Stimulated activated CD4-positive, alpha-beta T cell treated with anti-CD3 and anti-CD28 coated beads, Interleukin-15, amount 100 ng/mL, for 48 hours (primary cell): ENCODE results near the gene ULK4.
"Not testable (repeated sequence)": the region's sequence is repeated elsewhere in the genome, so short reads cannot be mapped to it uniquely, and the experiment has no call there.

ENCODE experiments used
- DNase-seq, 2 donors: peaks; one replicate each; pipeline ENCODE4 v3.0.0-alpha.2; 2020; ENCODE audit warnings: low read depth in 2 of 2

ULK4 gene

DNA sequence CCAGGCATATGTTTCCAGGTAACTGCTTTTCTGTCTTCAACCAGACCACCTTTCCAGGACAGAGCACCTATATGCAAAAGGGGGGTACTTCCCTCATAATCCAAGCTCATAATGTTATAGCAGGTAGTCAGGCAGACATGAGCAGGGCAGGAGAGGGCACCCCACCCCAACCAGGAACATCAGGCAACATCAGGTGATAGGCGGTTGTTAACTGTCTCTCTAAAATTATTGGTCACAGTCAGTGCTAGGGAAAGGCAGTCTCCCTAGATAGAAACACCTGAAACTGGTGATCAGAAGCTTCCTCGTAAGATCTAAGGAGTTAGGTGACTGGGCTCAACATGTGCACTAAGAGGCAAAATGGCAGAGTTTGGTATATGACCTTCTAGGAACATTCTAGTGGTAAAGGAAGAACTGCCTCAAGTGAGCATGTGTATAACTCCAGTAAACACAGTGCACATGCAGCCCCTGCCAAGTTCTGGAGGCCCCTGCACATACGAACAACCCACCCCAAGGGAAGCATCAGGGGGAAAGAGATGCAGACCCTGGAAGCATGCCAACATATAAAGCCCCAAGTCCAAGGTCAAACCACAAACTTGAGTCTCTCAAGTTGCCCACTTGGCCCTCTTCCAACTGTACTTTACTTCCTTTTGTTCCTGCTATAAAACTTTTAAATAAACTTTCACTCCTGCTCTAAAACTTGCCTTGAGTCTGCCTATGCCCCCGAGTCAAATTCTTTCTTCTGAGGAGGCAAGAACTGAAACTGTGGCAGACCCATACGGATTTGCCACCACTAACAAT is 270.9 kb downstream of the ULK4 start:
- no peak for DNase-seq

DNA sequence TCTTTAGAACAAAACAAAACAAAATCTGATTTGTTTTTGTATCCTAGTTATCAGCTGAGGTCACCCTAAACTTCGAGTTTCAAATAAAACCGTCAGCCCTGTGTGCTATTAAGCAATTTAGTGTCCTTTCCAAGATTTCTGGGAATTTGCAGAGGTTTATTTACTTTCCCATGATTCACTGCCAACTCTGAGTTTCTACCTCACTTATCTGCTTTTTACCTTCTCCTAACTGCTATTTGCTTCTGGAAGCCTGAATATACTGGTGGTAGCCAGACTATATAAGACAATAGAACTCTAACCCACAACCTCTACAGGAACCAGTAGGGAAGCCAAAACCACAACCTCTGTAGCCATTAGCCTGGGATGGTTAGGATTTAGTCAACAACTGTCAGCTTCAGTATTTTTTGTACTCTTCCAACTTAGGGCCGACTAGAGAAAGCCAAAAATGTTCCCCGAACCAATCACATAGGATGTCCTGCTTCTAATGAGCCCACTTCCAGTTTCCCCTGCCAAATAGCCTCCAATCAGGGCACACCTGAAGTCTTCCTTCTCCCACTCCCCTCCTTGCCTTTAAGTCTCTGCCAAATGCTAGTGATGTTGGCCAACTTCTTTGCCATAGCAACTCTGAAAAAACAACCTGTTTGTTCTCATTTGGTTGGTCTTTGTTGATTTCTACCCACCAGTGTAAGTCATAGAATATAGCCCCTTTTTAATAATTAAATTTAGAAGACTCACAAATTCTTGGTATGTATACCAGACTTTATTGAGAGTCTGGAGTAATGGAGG is 273.1 kb downstream of the ULK4 start:
- no peak for DNase-seq

DNA sequence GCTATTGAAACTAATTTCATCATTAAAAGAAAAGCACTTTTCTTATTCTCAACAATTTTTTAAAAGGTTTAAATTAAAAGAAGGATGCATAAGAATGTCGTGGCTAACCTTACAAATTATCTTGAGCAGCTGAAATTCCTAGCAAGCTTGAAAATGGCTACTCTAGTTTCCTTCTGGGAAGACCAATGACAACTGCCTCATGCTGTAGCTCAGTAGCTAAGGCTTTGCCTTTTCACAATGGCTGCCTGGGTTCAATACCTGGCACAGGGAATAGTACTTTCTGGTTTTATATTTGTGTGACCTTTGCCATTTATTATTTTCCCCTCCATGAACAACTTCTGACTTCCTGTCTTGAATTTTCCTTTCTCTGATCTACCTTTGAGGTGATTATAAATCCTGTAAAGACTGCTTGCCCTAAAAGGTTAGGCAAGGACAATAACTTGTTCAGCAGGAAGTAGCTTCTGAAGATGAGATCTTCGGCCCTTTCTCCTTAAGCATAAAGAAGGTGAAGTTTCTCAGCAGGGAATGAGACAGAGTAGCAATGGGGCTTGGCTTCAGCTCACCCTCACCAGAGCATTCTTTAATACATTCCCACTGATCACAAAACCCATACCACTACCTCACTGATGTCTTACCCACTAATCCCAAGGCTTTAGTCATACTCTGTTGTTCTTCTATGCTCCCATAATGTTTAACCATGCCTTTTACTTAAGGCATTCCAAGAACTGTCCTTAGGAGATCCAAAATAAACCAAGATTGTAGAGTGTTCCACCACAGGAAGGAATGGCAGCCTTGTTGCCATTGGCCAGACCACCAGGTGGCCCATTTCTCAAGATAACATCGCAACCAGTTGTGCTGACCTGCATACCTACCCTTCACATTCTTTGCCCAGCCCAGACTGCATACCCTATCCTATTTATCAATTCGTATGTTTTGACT is 276.8 kb downstream of the ULK4 start:
- no peak for DNase-seq

DNA sequence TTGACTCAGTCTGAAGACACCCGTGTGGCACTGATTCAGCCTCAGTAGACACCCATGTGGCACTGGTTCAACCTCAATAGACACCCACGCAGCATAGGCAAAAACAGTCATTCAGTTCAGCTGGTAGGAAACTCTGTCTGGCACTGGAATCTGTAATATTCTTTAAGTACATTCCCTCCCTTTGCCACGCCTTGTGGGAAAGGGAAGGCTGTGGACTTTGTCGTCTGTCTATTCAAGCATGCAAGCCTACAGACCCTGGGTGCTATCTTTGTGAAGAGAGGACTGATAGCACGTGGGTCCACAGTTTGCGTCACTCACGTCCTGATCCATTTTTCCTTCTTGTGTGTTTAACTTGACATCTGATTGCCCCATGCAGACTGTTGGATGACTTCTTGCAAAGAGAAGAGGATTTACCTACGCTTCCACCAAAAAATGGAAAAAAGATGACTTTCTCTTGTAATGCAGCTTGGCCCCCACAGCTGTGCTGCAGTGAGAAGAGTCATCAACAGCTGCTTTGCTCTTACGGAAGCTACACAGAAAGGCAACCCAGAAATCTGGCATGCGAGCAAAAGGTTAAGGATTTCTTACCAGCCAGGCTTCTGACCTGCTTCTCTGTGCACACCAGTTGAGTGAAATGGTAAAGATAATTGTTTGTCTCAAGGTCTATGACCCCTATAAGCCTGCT is 278.1 kb downstream of the ULK4 start:
- DNase-seq, result no peak

DNA sequence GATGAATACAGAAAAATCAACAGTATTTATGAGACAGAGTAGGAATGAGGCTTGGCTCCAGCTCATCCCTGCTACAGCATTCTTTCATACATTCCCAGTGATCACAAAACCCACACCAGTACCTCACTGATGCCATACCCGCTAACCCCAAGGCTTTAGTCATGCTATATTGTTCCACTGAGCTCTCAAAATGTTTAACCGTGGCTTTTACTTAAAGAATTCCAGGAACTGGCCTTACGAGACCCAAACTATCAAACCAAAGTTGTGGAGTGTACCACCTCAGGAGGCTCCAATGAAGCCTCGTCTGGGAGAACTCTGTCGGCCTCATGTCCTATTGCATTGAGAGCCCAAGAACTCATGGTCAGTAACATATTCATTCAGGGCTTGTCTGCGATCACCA is 278.9 kb downstream of the ULK4 start:
- DNase-seq, result no peak

DNA sequence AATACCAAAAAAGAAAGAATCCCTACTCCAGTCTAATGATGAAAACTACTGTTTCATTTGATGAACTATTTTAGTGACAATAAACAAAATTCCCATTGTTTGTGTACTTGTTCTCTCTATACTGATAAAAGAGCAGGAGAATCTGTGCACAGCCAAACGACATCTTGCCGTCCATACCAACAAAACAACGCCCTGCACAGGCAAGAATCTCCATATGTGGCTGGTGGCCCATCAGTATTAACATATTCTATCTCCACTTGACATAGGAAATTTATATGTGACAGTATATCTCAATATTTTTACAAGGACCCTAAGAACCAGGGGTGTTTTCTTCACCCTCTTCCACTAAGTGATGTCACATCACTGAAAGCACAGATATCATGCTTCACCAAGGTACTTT is 279.5 kb downstream of the ULK4 start:
- DNase-seq, result no peak

DNA sequence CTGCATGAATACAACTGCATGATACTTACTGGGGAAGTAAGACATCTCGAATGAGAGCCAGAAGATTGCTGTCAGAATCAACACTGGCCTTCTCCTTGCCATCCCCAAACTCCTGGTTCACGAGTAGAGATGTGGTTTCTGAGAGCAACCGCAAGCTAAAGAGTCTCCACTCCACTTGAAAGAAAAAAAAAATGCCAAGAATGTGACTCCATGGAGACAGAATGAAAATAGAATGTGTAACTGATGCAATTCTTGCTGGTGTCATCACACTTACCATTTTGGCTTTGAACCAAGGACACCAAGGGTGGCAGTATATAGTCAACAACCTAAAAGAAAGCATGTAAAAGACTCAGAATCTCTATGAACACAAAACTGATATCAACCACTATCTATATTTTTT is 280.4 kb downstream of the ULK4 start:
- no peak for DNase-seq

DNA sequence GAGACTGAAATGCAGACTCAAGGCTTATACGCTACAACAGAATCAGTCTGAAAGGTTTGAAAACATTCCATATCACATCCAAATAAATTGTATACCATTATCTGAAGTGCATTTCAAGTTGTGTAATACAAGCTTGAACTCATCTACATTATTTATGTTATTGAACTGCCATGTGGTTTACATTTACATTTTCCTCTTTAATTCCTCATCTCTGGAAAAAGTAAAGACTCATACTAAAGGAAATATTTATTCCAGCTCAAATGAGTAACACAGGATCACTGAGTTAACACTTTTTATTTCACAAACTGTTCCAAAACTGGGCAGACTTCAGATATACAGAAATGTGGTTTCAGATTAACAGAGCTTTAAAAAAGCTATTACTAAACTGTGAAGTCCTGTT is 282.5 kb downstream of the ULK4 start:
- DNase-seq, result no peak

DNA sequence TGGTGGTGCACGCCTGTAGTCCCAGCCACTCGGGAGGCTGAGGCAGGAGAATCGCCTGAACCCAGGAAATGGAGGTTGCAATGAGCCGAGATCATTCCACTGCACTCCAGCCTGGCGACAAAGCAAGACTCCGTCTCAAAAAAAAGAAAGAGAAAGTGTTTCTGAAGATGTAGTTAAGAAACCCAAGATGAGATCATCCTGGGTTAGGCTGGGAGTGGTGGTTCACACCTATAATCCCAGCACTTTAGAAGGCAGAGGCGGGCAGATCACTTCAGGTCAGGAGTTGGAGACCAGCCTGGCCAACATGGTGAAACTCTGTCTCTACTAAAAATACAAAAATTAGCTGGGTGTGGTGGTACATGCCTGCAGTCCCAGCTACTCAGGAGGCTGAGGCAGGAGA is 286.8 kb downstream of the ULK4 start:
- not testable (repeated sequence) for DNase-seq

DNA sequence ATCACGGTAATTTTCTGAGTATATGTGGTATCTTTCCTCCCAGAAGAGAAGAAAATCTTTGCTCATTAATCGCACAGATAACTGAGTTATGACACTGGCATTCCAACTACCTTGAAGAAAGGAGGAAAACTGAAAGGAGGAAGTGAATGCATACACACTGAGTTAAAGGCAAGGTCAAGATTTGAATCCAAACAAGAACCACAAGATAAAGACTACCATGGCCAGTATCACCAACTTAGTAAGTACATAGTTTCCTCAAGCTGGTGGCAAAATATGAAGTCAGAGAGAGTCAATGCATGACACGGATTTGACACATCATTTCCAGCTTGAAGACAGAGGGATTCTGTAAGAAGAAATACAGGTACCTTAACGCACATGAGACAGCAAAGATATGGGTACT is 287.5 kb downstream of the ULK4 start:
- no peak for DNase-seq

DNA sequence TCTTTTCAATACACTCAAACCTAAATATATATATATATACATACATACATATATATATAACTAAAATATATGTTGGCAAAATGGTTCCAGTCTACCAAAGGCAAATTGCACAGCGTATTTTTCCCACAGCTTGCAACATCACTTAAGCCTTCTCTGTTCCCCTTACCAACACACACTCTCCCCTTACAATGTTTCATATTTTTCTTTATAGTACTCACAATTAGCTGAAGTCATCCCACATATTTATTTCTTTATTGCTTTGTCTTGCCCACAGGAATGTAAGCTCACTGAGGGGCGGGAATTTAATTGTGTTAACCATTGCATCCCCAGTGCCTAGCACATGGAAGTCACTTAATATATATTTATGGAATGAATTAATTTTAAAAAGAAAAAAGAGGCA is 288.3 kb downstream of the ULK4 start:
- DNase-seq, result no peak

DNA sequence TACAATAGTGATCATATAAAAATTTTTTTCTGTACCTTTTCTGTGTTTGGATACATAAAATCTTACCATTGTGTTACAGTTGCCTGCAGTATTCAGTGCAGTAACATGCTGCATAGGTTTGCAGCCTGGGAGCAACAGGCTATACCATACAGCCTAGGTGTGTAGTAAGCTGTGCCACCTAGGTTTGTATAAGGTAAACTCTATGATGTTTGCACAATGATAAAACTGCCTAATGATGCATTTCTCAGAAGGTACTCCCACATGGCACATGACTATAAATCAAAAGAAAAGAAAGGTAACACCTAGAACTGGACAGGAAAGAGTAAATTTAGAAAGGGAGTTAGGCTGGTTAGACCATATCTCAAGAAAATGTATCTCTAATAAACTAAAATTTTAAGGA is 293.5 kb downstream of the ULK4 start:
- DNase-seq, result no peak

DNA sequence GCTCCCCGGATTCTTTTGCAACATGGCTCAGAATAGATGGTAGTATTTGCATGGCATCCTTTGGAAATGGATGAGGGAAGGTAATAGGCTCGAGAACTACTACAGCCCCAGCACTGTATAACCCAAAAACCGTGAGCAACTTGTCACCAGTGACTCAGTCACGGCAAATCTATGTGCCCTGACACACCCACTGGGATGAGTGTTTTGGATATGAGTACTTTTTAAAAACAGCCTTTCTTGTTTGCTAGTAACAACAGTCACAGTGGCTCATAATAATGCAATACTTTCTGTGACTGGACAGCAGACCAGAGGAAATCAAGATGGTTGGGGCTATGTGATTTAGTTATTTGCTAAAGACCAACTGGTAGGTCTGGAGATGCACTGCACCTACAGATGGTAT is 299.6 kb downstream of the ULK4 start:
- no peak for DNase-seq

DNA sequence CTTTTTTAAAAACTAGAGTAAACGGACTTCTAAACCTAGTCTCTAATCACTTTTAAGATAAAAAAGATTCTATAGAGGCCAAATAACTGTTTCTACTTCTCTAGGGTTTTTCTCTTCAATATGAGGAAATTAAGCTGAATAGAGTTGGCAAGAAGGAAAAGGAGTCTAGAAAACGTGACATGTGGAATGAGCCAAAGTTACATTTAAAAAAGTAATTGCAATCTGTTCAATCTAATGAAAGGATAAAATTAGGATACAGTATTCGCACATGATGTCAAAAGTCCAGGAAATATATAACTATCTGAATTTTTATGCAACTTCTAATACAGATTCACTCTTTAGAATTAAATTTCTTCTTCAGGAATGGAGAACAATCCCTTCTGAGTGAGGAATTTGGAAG is 300.1 kb downstream of the ULK4 start:
- DNase-seq, result no peak

DNA sequence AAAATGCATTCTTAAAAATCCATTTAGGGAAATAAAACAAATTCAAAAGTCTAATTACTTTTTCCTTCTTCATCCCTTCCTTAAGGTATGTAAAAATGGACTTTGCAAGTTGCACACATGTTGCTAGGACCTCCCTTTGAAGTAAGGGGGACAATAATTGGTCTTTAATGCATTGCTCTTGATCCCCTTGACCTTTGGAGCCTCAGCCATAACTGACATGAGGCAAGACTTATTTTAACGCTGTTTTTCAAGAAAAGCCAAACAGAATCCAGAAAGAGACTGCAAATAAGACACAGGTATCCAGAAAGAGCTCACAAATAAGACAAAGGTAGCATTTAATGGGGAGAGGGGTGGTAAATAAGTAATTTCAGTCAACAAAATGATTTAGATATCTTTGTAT is 301.4 kb downstream of the ULK4 start:
- no peak for DNase-seq

DNA sequence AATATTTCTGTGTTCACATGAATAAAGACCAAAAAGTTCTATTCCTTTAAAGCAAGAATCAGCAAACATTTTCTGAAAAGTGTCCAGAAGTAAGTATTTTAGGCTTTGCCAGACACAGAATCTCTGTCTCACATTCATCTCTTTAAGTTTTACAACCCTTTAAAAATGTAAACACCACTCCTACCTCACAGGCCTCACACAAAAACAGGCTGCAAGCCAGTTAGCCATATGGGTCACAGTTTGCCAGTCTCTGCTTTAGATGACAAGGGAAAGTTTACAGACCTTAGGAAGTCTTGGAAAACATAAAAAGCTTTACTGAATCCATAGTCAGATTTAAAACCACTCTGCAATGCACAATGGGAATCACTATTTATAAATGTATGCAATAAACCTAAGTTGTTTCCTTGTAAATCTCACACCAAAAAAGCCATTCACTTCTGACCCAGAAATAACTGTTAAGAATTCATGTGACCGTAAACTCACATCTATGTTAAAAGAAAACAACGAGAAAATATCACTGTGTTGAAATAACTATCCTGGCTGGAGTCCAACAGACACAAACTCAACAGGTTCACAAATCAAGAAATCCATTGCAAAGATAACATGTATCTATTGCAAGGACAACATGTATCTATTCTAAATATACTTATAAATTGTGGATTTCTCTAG is 308.2 kb downstream of the ULK4 start:
- DNase-seq, result no peak

DNA sequence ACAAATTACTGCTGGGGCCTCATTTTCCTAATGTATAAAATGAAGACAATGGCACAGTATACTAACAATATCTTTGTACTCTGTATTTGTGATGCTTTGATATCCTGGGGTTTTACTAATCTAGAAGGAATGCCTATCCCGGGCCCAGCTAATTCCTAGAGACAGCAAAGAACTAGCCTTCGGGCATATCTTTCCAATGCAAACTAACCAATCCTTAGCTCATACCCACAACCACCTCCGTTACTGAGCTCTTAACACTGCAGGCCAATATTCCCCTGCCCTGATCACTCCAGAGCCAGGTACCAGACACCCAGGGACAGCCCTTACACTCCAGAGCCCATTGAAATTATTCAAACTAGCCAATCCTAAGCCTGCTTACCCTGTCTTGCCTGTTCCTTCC is 309.0 kb downstream of the ULK4 start:
- DNase-seq, result no peak

DNA sequence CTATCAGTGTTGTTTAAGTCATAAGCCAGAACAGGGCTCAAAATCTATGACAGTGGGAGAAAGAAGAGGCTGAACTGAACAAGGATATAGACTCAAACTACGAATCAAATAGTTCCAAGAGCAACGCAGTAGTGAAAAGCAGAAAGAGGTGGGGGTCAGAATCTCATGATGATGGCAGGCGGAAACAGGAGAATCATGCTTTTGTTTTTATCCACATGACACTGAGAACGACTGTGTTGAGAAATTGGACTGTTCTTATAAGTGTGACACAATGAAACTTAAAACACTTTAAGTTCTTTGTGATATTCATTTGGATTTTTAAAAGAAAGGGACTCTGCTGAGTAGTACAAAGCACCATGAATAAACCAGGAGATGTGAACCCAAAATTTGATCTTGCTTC is 309.4 kb downstream of the ULK4 start:
- no peak for DNase-seq

DNA sequence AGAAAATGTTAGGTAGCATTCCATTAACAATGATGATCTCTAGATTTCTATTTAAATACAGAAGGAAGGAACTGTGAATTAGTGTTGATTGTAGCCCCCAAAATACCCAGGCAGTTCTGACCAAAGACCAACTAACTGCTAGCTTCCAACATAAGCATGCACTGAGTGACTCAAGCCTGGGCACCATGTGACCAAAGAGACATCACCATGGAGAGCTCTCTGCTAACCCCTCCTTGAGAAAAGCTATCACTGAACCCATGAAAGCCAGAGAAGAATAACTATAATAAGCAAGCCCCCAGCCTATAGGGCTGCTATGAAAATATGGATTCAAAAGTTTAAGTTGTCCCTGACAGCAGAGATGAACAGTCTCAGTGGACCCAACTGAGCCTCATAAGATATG is 310.2 kb downstream of the ULK4 start:
- DNase-seq, result no peak

DNA sequence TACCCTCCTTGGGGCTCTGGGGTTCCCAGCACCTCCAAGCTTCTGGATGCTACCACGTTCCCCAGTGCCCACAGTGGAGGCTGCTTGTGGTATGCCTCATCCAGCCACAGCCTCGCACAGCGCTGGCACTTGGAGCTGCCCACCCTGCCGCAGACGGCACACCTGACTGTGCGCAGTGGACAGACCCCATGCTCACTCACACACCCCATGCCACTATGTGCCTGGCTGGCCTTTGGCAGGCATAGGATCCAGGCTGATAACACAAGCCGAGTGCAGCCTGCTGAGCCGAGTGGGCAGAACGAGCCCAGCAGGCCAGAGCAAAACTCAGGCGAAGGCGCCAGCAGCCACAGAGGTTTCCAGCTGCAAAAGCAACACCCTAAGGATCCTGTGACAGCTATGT is 311.5 kb downstream of the ULK4 start:
- no peak for DNase-seq

DNA sequence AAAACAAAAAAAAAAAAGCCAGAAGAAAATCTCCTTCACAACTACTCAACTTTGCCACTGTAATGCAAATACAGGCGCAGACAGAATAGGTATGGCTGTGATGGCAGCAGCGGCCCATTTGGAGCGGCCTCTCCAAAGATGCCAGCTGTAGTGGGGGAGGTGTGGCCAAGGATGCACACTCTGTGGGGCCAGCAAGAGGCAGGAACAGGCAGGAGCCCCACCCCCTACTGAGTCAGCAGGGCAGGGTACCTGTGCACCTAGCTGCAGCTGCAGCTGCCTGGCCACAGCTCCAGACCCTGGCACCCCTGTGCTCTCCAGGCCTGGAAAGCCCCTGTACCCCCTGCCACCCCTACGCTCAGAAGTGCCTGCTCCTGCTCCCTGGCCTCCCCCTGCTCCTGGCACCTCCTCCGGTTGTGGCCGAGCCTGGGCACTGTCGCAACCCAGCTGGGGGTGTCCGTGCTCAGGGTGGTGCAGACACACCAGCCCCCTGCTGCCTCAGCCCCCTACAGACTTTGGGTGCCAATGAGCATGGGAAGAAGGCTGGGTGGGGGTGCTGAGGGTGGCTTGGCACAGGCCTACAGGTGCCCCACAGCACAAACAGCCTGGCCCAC is 312.7 kb downstream of the ULK4 start:
- no peak for DNase-seq
